ENCODE results near the gene HEBP2. TPM values are rescaled to one million over a fixed set of nuclear protein-coding genes. Genes with fewer than 3 reads are reported as not detected.

The HEBP2 gene, protein sequence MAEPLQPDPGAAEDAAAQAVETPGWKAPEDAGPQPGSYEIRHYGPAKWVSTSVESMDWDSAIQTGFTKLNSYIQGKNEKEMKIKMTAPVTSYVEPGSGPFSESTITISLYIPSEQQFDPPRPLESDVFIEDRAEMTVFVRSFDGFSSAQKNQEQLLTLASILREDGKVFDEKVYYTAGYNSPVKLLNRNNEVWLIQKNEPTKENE
- total RNA-seq (2012; rRNA removed) (3.9 and 5.6 TPM in 2 replicates), polyA plus RNA-seq (2012; rRNA removed) (6.1 and 14.9 TPM in 2 replicates), Bru-seq, nascent RNA (percentile 67 among the genes with signal in this experiment), BruChase-seq, experiment 1, labeled RNA remaining after a 6-hour chase (percentile 63 among the genes with signal in this experiment), BruChase-seq, experiment 2, labeled RNA remaining after a 2-hour chase (percentile 62 among the genes with signal in this experiment)
- polyA plus RNA-seq (2012; cell fraction: cytosol; rRNA removed) = 5.5 and 37.5 TPM in 2 replicates
- polyA plus RNA-seq (2012; cell fraction: nucleus; rRNA removed; ENCODE audit: low replicate concordance) = 8.6 and 15.1 TPM in 2 replicates
- long read RNA-seq, full-length matches to known transcripts = 63 of 77 reads
- long read RNA-seq, partial matches to known transcripts = 7 of 77 reads
- long read RNA-seq, other reads (novel, unspliced or antisense) = 7 of 77 reads

DNA sequence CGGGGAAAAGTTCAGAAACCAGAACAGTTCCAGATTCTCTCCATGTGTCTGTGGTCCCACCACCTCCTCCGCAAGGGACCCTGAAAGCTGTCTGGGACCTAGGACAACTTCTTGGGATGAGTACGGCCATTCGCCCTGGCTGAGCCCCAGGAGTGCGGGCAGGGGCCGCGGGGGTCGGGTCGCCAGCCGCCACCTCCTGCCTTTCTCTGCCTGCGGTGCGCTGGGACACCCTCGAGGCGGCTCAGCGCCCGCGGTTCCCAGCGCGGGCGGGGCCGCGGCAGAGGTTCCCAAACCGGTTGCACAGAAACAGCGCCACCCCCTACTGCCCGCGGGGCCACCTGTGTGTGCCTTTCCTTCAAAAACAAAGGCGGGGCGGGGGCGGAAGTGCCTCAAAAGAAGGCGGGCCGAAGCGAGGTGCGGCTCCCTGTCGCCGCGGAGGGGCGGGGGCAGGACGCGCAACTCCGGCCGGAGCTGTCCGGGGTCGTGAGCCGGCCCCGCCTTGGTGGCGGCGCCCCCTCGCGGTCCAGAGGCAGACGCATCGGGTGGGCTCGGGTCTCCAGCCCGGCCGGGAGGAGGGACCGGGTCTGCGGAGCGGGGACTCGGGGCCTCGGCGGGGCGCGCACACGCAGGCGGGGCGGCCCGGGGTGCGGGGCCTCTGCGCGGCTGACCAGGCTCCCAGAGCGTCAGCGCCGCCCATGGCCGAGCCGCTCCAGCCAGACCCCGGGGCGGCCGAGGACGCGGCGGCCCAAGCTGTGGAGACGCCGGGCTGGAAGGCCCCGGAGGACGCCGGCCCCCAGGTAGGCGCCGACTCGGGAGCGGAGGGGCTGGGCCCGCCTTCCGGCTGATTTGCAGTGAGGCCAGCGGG is at the start of gene HEBP2:
HEBP2 (plus strand) TSS at position 423 of the 865 bp plus-strand sequence; CDS start at position 696, 273 bp downstream.
- Histone ChIP-seq H2AK5ac (ENCODE audit: low read depth, low read length) (peak within 1 kb of the TSS; percentile 50; the same call in 1 of the 2 replicates), H2BK20ac (ENCODE audit: low read depth, low read length) (peak within 1 kb of the TSS; percentile 26; the same call in 1 of the 2 replicates), H3K18ac (ENCODE audit: low read depth, low read length) (peak within 1 kb of the TSS; percentile 72), H3K79me1 (ENCODE audit: low read depth in 1 of 2, low read length in 2 of 2) (peaks cover 18 to 31% of the 10 kb centered on the region in 2 experiments), H4K5ac (ENCODE audit: low read depth, low read length) (peak within 1 kb of the TSS; percentile 80), H4K20me1 (ENCODE audit: insufficient read depth, low read length) (no peaks in the 10 kb centered on the region), H2AK9ac (replicated peaks; ENCODE audit: low read depth, low read length, poor library complexity) (peak within 1 kb of the TSS; percentile 59), H3K9ac (ENCODE audit: low read depth, low read length) (peak within 1 kb of the TSS; percentile 86), H3K23ac (ENCODE audit: low read depth, low read length) (peak within 1 kb of the TSS; percentile 82), H2BK15ac (ENCODE audit: low read depth, low read length) (peak within 1 kb of the TSS; percentile 34; the same call in 1 of the 3 replicates), H3K9me3 (ENCODE audit: control insufficient read depth, insufficient read depth, low read length) (no peaks in the 10 kb centered on the region), H3K27me3 (ENCODE audit: control insufficient read depth, insufficient read depth, low read length) (no peaks in the 10 kb centered on the region), H3K4me1 (ENCODE audit: control insufficient read depth, insufficient read depth, low read length) (peaks cover 3% of the 10 kb centered on the region), H3K4me3 (ENCODE audit: insufficient read depth, low read depth, low read length) (peak within 1 kb of the TSS; percentile 79), H3K27ac (ENCODE audit: insufficient read depth, low read length) (peak within 1 kb of the TSS; percentile 68), H3K4me2 (ENCODE audit: low read depth, low read length) (peak within 1 kb of the TSS; percentile 77), H4K8ac (ENCODE audit: low read depth in 2 of 2, low read length in 2 of 2) (peak within 1 kb of the TSS; percentile 82 to 95), H3K9me1 (ENCODE audit: insufficient read depth, low read length) (peaks cover 4% of the 10 kb centered on the region), H4K91ac (ENCODE audit: insufficient read depth, low read depth, low read length) (peak within 1 kb of the TSS; percentile 77), H3K14ac (replicated peaks; ENCODE audit: low read depth, low read length) (peak within 1 kb of the TSS; percentile 75), H2BK5ac (ENCODE audit: low read depth, low read length, poor library complexity, severe bottlenecking) (peak within 1 kb of the TSS; percentile 57), H3K56ac (ENCODE audit: extremely low read depth, insufficient read depth, low read length) (peak within 1 kb of the TSS; percentile 61), H2AFZ (replicated peaks; ENCODE audit: low read length, poor library complexity) (peak within 1 kb of the TSS; percentile 99), H3K4ac (ENCODE audit: low read depth, low read length) (peak within 1 kb of the TSS; percentile 75), H2BK120ac (ENCODE audit: low read depth, low read length) (peak within 1 kb of the TSS; percentile 77), H3K36me3 (ENCODE audit: control insufficient read depth, insufficient read depth, low read length) (peaks cover 16% of the 10 kb centered on the region)
- intact Hi-C loops (cut with micrococcal nuclease) (loop anchor here (2.0 to 5.0 kb wide), 2 partner anchors 287 to 402 kb away; no protein-coding TSS in a partner anchor), dilution Hi-C loops (cut with HindIII; ENCODE audit: low sequenced_read_pairs, unreplicated experiment) (no loop called here), in situ Hi-C loops (cut with MboI; ENCODE audit: low sequenced_read_pairs) (loop anchor here (25.0 kb wide), 1 partner anchor 567 kb away; no protein-coding TSS in a partner anchor)
- 1% methylated on average over 38 of the region's 92 CpGs; no CpG with 5 or more reads in 1 of the 2 experiments for WGBS, 2 experiments (ENCODE audit: extremely low coverage in 2 of 2, insufficient read length in 1 of 2)
- no TSS peak for BruUV-seq (replicated peaks)
- ATAC-seq (ENCODE audit: low read depth) = peak; percentile 88
- DNase-seq = peak; percentile 65
- ChIA-PET CTCF (interaction anchor here (0.6 to 1.2 kb wide), 5 partner anchors 9 to 586 kb away, joined by 3 to 5 read pairs (median 3); no protein-coding TSS in a partner anchor), POLR2A (ENCODE audit: unreplicated experiment) (no interaction called here)
- no peak for TF ChIP-seq FOS (IDR thresholded peaks at IDR 0.05; ENCODE audit: low read depth, low read length)
- TF ChIP-seq, protein P1, sequence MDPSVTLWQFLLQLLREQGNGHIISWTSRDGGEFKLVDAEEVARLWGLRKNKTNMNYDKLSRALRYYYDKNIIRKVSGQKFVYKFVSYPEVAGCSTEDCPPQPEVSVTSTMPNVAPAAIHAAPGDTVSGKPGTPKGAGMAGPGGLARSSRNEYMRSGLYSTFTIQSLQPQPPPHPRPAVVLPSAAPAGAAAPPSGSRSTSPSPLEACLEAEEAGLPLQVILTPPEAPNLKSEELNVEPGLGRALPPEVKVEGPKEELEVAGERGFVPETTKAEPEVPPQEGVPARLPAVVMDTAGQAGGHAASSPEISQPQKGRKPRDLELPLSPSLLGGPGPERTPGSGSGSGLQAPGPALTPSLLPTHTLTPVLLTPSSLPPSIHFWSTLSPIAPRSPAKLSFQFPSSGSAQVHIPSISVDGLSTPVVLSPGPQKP (IDR thresholded peaks at IDR 0.05; ENCODE audit: borderline replicate concordance, low read depth, low read length) = no peak
- no peak for TF ChIP-seq SMC3 (IDR thresholded peaks at IDR 0.05; ENCODE audit: low read depth, low read length)
- TF ChIP-seq NFE2L2 (IDR thresholded peaks at IDR 0.05; ENCODE audit: low read depth, low read length) = no peak
- TF ChIP-seq MAZ (IDR thresholded peaks at IDR 0.05; ENCODE audit: borderline replicate concordance, low read depth, low read length) = peak; percentile 66; the same call in 1 of the 2 replicates
- TF ChIP-seq CHD1 (IDR thresholded peaks at IDR 0.05; ENCODE audit: low read depth, low read length) = no peak
- TF ChIP-seq CEBPB (IDR thresholded peaks at IDR 0.05; ENCODE audit: low read depth, low read length) = no peak
- TF ChIP-seq, protein P2, sequence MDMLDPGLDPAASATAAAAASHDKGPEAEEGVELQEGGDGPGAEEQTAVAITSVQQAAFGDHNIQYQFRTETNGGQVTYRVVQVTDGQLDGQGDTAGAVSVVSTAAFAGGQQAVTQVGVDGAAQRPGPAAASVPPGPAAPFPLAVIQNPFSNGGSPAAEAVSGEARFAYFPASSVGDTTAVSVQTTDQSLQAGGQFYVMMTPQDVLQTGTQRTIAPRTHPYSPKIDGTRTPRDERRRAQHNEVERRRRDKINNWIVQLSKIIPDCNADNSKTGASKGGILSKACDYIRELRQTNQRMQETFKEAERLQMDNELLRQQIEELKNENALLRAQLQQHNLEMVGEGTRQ (IDR thresholded peaks at IDR 0.05; ENCODE audit: low read depth, low read length) = no peak
- TF ChIP-seq RAD21 (IDR thresholded peaks at IDR 0.05; ENCODE audit: low read length) = peak; percentile 33
